Hindlimb muscle (tissue), 1 donor: Measurements from ENCODE around the gene URB1. TPM values are rescaled to one million over a fixed set of nuclear protein-coding genes. Genes with fewer than 3 reads are reported as not detected.
"Not testable (repeated sequence)": the region's sequence is repeated elsewhere in the genome, so short reads cannot be mapped to it uniquely, and the experiment has no call there.

Experiments
- DNase-seq: peaks from one replicate; pipeline ENCODE4 v3.0.0-alpha.2; 2013
- polyA plus RNA-seq: library from polyadenylated mRNA; unstranded; fragments of 120-200 nt; gene quantifications from one replicate; pipeline ENCODE4 v1.2.1, GENCODE V29; 2013; ENCODE audit not compliant: insufficient read length

The URB1 gene, protein sequence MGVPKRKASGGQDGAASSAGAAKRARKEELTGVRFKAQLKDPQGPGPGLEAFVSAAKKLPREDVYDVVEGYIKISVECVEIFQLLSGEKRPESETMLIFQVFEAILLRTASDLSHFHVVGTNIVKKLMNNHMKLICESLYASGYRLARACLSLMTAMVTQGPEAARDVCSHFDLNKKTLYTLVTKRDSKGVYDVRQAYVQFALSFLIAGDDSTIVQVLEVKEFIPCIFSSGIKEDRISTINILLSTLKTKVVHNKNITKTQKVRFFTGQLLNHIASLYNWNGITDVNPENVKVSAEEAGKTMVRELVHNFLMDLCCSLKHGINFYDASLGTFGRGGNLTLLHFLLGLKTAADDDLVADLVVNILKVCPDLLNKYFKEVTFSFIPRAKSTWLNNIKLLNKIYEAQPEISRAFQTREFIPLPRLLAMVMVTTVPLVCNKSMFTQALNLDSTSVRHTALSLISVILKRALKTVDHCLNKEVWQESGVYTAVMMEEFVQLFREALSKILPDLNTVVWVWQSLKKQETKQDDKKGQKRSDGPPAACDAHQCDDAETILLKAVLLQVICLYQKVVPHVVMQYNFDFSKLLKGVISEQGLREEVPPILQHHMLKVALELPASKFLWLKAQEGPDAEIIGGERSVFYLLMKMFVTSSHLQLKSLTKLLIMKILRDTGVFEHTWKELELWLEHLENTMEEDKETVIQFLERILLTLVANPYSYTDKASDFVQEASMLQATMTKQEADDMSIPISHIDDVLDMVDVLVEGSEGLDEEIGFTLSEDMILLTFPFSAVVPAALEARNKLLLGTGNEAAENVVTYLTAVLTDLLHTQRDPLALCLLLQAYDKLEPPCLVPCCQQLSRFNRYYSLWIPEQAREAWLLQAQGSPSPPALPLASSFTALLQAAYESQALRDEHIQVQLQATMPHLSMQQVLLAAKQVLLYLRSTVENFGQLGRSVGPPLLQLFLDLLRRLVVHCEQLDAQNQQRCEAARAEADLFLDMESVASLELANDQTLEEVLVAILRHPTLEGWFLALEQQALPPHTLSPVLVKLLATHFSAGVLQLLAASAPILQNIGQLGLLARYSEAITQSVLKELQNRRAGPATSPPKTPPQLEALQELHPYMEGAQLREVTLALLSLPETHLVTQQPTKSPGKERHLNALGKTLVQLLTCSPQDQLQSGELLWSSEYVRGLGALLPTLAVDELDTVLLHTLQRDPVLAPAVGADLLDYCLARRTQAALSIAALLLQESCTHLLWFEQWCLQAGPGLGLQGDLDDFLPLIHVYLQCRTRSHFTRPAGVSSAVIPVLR (N-terminal part only)
- polyA plus RNA-seq = 13.8 TPM

DNA sequence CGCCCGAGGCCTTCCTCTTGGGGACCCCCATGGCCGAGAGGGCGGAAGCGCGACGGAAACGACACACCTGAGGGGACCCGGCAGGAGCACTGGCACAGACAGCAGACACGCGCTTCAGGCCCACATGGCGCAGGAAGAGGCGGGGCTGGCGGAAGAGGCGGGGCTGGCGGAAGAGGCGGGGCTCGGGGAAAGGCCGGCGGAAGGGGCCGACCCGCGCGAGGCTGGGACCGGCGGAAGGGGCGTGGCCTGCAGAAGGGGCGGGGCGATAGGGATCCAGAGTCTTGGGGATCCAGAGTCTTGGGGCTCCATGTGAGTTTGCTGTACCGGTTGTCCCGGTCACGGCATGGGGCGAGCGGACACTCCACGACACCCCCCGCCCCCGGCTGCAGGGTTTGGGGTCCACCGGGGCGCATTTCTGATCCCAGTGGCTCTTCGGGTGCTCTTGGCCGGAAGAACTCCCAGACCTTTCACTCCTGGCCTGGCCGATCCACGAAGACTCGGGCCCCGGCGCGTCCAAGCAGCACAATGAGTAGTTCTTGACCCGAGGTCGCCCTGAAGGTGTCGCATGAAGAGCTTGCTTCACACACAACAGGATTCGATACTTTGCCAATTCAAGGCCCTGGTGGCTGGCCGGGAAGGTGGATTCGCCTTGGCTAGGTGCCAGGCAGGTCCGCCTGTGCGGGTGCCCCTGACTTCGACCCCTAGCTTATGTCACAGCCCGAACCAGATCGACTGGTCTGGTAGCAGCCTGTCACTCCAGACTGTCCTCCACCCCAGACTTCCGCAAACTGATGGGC lies at the start of gene URB1:
URB1 (minus strand) TSS at position 133 of the 797 bp plus-strand sequence; CDS start at position 31, 102 bp downstream.
- peak; percentile 86 for DNase-seq

DNA sequence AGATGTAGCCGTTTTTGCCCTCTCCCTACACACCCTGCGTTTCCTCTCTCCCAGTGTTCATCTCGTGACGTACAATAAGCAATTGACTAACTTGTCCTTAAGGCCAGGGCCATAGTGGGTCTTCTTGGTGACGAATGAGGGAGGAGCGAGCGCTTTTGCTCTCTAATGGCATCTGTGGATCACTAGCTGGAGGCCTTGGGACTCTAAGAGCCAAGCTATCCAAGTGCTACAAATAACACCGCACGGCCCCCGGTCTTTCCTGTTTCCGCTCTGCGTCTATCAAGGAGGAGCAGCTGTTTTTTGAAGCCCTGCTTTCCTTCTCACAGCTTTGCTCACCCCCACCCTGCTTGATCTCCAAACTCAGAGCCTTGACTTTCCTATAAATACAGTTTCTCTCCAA lies 44.9 kb upstream of the URB1 start:
- no peak for DNase-seq

DNA sequence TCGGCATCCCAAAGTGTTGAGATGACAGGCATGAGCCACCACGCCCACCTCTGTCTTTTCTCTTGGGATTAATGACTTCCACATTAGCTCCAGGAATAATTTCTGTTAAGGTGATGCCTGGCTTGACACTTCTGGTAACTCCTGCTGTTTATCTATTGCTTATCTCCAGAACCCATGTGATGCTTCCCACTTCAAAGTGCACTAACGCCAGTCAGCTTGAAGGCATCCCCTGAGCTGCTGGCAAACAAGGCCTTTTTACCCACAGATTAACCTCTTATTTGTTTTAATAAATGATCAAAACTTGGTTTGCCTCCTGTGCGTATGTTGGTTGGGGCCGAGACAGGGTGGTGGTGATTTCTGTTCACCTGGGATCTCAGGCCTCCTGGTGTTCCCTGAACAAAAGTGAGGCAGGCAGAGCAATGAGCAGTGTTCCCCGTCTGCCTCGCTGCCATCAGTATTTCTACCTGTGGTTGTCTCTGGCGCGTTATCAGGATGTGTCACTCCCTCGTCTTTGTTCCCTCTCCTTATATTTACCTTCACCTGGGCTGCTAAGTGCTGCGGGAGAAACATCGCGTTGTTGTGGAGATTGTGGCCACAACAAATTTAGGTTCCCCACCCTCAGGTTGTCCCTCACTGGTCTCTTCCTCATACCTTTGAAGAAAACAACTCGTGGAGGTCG lies 40.3 kb upstream of the URB1 start:
- not testable (repeated sequence) for DNase-seq

DNA sequence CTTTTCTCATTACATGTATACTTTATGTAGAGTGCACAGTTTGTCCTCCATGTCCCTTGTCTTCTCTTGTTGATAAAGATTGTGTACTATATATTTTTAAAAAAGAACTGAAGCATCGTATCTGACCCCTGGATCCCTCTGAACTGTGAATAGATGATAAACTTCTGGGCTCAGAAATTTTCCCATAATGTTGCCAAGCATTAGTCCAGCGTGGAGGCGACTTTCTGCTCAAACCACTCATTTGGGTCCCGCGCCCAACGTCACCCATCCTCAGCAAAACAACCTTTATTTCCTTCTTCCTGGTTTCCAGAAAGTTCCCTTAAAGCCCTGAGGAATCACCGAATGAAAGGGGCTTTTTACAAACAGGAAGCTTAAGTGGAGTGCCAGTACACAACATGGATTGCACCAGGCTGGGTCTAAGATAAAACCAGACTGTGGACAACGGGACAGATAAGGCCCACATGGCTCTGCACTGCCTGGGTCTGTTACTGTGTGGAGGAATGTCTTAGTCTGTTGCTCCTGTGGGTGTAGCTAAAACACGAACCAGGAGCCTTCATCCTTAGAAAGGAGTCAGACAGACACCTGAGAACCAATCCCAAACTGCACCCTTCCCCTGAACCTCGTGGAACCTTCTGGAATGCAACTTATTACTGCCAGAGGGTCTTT lies 35.3 kb upstream of the URB1 start:
- DNase-seq = no peak

DNA sequence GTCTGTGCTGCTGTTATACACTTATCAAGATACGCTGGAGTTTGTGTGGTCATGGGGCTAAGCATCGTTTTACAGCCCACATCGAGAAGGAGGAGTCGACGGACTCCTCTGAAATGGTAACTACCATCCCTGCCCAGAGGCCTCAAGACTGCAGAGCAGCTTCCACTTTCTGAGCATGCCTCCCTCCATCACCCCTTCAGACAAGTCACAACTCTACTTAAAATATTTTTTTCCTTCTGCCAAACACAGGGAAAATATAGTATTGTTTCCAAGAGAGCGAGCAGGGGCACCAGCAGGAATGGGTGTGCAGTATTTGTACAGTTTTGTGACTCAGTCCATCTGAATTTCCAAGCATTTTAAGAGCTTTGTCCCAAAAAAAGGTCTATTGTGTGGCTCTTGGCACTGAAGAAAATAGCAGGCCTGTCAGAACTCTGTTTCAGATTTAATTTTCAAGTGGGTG lies 33.8 kb upstream of the URB1 start:
- no peak for DNase-seq

DNA sequence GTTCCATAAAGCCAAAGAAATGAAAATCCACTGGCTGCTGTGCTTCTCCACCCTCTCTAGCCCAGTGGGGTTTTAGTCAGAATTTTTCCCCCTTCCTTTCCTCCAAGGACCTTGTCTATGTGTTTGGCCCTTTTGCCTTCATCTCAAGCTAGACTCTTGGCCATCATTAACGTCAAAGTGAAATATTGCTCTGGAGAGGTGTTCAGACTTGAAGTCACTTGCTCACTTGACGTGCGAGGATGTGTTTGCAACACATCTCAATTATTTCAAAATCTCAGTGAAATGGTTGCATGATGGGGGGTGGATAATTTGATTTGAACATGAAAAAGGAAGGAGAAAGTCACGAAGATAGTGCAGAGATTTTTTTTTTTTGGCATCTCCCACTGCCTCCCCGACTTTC lies 33.3 kb upstream of the URB1 start:
- DNase-seq = no peak

DNA sequence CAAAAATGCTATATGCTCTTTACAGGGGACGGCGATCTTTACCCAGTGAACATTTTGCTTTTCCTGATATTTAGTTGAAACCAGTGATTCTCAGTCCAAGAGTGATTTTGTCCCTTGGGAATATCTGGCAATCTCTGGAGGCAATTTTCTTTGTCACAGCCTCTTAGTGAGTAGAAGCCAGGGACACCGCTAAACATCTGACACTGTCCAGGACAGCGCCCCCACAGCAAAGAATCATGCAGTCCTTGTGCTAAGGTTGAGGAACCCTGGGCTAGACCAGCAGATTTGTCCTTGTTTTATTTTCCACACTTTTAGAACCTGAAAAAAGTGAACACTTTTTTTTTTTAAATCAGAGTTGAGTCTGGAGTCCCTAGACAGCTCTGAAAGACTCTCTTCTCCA lies 32.8 kb upstream of the URB1 start:
- no peak for DNase-seq

DNA sequence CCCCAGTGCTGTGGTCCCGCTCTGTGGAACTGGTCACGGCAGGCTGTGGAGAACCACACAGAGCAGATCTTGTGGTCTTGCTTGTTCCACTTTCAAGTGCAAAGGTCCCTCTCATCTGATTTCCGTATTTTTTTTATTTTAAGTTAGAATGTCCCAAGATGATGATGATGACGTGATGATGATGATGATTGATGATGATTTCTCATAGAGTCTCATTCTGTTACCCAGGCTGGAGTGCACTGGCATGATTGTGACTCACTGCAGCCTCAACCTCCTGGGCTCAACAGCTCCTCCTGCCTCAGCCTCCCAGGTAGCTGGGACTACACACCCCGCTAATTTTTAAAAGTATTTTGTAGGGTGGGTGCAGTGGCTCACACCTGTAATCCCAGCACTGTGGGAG lies 31.9 kb upstream of the URB1 start:
- no peak for DNase-seq

DNA sequence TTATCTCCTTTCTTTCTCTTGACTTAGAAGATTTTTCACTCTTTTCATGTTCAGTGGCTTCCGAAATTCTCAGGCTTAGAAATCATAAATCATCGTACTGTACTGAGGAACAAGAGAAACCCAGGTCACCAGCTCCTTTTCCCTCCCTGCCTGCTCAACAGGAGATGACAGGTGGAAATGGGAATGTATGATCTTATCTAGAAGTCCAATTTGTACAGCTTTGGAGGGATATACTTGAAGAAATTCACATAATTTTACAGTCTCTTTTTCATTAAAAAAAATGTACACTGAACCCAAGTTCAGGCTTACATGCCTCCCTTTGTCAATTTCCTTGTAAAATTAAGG lies 31.4 kb upstream of the URB1 start:
- no peak for DNase-seq

DNA sequence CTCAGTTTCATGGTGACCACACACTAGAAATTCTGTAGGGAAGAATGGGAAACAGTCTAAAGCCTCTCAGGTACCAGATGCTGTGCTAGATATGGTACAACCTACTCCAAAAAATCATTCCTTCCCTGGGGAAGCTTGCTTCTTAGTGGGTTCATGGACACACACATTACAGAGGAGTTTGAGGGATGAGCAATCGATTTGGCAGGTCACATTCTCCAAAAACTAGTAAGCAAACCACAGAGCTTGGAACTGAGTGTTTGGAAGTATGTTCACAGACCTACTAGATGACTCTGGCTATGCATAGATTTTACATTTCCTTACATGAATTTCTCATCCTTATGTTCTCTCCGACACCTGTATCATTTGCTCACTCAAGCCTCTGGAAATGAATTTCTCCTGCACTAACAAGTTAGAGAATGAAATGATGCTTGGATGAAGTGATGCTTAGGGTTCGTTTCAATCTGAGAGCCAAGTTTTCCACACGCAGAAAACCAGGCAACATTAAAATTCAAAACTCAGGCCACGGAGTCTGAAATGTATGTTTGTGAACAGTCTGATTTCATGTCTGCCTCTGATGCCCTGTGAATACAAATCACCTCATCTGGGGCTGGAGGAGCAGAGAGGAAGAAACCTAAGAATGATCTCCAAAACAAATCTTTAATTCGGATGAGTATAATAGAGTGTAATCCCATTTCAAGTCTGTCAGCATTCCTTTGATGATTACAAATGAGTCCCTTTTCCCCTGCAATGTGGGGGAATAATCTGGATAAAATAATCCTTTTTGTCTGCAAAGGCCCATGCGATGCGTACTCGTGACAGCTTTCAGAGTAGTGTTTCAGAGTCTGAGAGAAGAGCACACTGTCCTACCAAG lies 30.7 kb upstream of the URB1 start:
- no peak for DNase-seq

DNA sequence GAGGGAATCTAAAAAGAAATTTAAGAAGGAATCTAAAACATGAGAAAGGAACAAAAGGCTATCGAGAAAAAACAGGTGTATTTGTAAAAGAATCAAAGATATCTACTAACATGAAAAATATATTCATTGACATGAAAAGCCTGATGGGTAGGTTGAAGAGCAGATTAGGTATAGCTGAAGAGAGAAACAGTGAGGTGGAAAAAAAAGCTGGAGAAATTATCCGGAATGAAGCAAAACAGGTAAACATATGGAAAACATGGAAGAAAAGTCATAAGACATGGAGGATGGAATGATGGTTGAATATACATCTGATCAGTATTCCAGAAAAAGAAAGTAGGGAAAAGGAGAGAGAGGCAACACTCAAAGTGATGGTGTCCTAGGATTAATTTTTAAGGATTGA lies 29.3 kb upstream of the URB1 start:
- no peak for DNase-seq

DNA sequence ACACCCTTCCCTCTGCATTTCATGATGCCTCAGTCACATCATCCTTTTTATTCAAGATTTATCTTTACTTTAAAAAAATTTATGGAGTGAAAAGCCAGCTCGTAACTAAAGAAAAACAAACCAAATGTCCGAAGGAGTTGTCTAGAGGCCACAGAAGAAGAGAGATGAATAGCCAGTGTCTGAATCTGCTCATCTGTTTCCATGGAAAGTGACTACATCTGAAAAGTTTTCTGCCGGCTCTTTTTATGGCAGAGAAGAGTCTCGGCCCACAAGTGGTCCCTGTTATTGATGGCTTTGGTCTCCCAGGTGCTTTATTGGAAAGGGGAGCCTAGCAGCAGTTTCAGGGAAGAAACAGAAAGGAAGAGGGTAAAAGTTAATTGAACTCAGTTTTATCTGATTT lies 25.3 kb upstream of the URB1 start:
- DNase-seq = no peak

DNA sequence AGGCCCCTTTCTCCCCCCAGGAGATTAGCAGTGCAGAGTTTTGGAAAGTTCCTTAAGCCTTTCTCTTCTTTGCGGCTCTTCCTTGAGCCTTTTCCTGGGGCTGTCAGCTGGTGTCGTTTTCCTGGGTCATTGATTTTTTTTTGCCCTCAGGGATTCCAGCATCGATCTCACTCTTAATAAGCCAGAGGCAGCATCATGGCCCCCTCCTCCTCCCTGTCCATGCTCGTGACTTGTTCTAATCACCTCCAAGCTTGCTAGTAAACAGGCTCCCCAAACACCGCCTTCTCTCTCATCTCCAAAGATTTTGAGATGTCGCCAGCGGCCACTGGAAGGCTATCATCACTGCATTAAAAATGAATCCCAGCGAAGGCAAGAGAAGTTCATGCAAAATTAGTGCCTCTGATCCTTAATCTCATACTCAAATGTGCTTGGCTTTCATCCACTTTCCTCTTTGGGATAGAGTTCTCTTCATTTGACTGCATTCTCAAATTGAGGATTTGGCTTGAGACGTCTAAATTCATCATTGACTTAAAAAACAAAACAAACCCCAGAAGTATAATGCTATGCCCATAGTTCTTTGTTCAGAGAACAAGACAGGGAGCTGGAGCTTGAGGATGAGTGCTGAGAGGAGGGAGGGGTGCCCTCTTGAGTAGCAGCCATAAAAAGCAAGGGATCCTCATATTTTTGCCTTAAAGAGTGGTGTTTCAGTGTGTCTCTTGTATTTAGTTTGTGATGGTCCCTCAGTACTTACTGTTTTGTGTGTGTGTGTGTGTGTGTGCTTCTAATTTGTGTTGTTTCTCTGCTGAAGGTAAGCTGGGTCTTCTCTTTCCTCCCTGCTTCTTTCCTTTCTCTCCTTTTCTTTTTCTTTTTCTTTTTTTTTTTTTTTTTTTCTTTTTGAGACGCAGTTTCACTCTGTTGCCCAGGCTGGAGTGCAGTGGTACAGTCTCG lies 22.9 kb upstream of the URB1 start:
- no peak for DNase-seq

DNA sequence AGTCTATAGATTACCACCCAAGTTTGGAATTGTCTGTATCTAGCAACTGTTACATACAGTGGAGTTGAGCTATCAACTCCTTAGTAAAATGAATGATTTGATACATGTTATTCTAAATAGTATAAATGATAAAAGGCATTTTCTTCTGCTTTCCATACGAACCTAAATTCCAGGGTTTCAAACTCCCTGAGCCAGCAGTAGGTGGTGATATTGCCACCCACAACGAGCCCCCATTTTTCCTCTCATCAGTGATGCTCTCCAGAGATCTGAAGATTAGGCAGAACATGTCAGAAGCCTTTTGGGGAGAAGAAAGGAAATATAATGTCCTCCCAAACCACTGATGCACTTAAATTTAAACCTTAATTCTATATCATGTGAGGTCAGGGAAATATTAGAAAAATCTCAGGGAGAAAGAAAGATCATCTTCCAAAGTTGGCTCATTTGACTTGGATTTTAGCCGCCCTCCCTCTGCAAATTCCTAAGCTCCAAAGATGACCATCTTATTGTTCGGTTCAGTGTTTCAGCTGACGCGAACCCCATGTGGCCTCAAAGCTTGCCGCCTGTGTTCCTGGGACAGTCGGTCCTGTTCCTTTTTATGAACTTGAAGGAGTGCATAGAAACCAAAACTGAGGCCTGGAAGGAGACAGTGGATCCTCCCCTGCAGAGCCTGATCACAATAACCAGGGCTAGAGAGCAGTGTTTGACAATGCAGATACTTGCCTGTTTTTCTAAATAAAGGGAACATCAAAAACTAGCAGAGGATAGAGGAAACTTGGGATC lies 22.0 kb upstream of the URB1 start:
- no peak for DNase-seq

DNA sequence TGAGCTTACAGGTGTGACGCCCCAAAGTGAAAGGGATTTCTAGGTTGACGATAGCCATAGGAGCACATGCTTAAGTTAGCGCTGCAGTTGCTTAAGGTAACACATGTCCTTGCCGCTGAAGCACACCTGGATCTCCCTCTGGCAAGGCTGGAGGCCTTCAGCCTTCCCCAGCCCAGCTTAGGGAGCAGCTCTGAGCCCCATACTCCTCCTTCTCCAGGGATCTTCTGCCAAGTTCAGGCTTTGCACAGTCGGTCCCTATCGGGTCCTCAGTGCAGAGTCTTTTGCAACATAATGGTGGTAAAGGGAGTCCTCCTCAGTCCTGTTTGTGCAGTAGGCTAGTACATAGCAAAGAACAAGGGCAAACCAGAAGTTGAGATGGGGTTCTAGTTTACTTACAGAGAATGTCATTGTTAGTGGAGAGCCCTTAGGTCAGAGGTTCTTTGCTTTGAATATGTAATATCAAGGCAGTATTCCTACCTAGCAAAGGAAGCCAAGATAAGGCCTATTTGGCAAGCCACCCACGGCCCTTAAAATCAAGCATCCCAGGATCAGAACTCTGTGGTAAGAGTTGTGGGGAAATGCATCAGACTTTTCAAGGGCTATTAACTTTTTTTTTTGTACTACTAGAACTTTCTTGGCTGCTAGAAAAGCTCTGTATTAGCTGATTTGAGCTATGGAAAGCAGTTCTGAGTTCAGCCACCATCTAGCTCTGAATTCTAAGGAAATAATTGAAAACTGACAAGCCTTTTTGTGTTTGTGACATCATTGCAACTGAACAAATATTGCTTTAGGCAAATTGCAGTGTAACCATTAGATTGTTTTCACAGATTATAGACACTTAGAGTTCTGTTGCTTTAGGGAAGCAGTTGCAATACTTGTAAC lies 21.1 kb upstream of the URB1 start:
- DNase-seq = no peak

DNA sequence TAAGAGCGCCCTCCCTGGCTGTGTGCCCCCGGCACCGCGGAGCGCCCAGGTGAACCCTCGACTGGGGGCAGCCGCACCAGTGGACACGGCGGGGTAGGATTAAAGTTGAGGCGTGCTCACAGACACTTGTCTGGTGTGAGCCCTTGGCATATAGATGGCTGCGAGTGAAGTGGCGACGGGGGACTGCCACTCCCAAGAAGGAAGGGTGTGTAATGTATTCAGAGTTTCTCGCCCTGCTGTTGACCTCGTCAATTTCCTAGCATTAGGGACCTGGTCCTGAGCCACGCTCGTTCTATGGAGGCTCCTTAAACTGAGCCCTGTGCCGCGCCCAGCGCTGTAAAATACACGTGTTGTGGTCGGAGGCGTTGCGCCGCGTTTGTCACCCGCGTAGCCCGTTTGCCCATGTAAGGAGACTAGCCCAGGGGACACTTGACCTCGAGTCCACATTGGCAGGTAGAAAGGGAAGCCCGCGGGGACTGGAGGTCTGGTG lies 20.2 kb upstream of the URB1 start:
- DNase-seq = no peak
